ENCODE measurements around the gene TBCK.

The TBCK gene

GRCh38 chr4:106294062-106294461 lies 21.9 kb downstream of the TBCK start:
- TF ChIP-seq, protein P1, sequence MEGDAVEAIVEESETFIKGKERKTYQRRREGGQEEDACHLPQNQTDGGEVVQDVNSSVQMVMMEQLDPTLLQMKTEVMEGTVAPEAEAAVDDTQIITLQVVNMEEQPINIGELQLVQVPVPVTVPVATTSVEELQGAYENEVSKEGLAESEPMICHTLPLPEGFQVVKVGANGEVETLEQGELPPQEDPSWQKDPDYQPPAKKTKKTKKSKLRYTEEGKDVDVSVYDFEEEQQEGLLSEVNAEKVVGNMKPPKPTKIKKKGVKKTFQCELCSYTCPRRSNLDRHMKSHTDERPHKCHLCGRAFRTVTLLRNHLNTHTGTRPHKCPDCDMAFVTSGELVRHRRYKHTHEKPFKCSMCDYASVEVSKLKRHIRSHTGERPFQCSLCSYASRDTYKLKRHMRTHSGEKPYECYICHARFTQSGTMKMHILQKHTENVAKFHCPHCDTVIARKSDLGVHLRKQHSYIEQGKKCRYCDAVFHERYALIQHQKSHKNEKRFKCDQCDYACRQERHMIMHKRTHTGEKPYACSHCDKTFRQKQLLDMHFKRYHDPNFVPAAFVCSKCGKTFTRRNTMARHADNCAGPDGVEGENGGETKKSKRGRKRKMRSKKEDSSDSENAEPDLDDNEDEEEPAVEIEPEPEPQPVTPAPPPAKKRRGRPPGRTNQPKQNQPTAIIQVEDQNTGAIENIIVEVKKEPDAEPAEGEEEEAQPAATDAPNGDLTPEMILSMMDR (IDR thresholded peaks at IDR 0.05; ENCODE audit: low read depth, low read length) = no peak
- H3K4me3 ChIP-seq (replicated peaks in 1 of 2; ENCODE audit: low read depth in 2 of 2, low read length in 2 of 2) = no peak overlapping the region
- DNase-seq (ENCODE audit: low read depth in 2 of 2) = no peak

DNA sequence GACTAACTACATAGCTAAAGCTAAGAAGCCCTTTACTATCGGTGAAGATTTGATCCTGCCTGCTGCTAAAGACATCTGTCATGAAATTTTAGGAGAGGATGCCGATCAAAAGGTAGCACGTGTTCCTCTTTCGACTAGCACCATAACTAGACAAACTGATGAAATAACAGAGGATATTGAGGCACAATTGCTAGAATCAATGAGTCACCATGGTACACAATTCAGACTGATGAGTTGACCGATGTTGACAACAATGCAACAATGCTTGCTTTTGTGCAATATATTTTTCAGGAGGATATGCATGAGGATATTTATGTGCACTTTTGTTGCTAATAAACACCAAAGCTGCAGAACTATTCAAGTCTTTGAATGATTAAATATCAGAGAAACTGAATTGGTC lies 24.3 kb downstream of the TBCK start:
- DNase-seq (ENCODE audit: low read depth in 2 of 2) = peak in 1 of 2 donors; percentile 37
- H3K4me3 ChIP-seq (replicated peaks in 1 of 2; ENCODE audit: low read depth in 2 of 2, low read length in 2 of 2) = no peak overlapping the region
- TF ChIP-seq, protein P1 (IDR thresholded peaks at IDR 0.05; ENCODE audit: low read depth, low read length) = no peak

DNA sequence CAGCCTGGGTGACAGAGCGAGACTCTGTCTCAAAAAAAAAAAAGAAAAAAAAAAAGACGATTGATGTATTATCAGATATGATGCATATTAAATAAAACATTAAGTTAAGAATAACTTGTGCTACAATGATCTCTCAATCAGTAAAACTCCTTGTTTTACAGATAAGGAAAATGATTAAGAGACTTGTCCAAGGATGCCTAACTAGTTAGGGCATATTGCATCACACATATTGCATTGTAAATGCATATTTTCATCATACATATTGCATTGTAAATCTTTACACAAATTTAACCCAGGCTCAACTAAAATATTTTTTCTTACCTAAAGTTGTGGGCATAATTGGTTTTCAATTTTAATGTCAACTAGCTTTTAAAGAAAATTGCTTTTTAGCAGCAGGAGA lies 26.3 kb downstream of the TBCK start:
- TF ChIP-seq, protein P1 (IDR thresholded peaks at IDR 0.05; ENCODE audit: low read depth, low read length) = no peak
- no peak for DNase-seq (ENCODE audit: low read depth in 2 of 2)
- no peak overlapping the region for H3K4me3 ChIP-seq (replicated peaks in 1 of 2; ENCODE audit: low read depth in 2 of 2, low read length in 2 of 2)

DNA sequence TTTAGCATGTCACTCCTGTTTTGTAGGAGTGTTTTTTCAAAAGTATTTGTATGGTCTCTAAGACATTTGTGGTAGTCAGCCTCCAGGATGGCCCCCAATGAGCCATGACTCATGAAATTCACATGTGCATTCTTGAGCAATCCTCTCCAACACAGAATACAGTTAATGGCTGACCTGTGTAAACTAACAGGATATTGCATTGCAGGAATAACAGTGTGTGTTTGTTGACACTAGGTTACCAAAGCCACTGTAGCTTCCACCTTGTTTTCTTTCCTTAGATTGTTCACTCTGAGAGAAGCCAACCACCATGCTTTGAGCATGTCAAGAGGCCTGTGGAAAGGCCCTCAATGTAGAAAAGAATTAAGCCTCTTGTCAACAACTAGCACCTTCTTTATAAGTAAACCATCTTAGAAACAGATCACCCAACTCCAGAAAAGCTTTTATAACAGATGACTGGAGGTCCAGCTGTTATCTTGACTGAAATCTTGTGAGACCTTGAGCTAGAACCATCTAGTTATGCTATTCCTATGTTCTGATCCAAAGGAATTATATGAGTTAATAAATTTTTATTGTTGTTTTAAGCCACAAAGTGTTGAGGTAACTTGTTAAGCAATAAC lies 28.5 kb downstream of the TBCK start:
- H3K4me3 ChIP-seq (replicated peaks in 1 of 2; ENCODE audit: low read depth in 2 of 2, low read length in 2 of 2) = no peak overlapping the region
- DNase-seq (ENCODE audit: low read depth in 2 of 2) = peak; percentile 87 to 97
- TF ChIP-seq, protein P1 (IDR thresholded peaks at IDR 0.05; ENCODE audit: low read depth, low read length) = no peak

- TF ChIP-seq, protein P1 (IDR thresholded peaks at IDR 0.05; ENCODE audit: low read depth, low read length) = no peak
- H3K4me3 ChIP-seq (replicated peaks in 1 of 2; ENCODE audit: low read depth in 2 of 2, low read length in 2 of 2) = no peak overlapping the region
- peak in 1 of 2 donors; percentile 2 for DNase-seq (ENCODE audit: low read depth in 2 of 2)
These were observed 29.4 kb downstream of the TBCK start for GRCh38 chr4:106286611-106287010.

- DNase-seq (ENCODE audit: low read depth in 2 of 2) = no peak
- TF ChIP-seq, protein P1 (IDR thresholded peaks at IDR 0.05; ENCODE audit: low read depth, low read length) = no peak
- H3K4me3 ChIP-seq (replicated peaks in 1 of 2; ENCODE audit: low read depth in 2 of 2, low read length in 2 of 2) = no peak overlapping the region
These were observed 31.8 kb downstream of the TBCK start for GRCh38 chr4:106284227-106284626.

DNA sequence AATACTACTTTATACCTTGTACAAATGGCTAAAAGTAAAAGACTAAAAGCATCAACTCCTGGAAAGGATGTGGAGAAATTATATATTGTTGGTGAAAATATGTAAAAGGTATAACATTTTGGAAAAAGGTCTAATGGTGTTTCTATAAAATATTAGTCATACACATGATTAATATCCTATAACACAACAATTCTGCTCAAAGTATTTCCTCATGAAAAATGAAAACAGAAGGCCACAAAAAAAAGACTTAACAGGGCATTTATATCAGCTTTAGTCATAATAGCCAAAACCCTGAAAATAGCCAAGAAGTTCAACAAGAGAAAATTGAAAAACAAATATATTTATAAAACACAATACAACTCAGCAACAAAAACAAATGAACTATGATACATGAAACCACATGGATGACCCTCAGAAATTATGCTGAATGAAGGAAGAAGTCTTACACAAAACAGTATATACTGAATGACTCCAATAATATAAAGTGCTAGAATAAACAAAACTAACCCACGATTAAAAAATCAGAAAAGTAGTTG lies 38.8 kb downstream of the TBCK start:
- DNase-seq (ENCODE audit: low read depth in 2 of 2) = peak in 1 of 2 donors; percentile 67
- TF ChIP-seq, protein P1 (IDR thresholded peaks at IDR 0.05; ENCODE audit: low read depth, low read length) = no peak
- H3K4me3 ChIP-seq (replicated peaks in 1 of 2; ENCODE audit: low read depth in 2 of 2, low read length in 2 of 2) = no peak overlapping the region
